Prostate gland (tissue), 2 donors: Measurements from ENCODE around the gene CCDC144A.
"Not testable (repeated sequence)": the region's sequence is repeated elsewhere in the genome, so short reads cannot be mapped to it uniquely, and the experiment has no call there.

Experiments
- POLR2A ChIP-seq: fragments of 450-650 bp; IDR thresholded peaks from one replicate; pipeline ENCODE4 v1.6.1; 2016; ENCODE audit warnings: antibody characterized with exemption, mild to moderate bottlenecking
- POLR2AphosphoS5 ChIP-seq: sonication (generic); formaldehyde crosslinking; IDR thresholded peaks from one replicate; pipeline ENCODE4 v1.6.1; 2017; ENCODE audit warnings: antibody characterized with exemption
- TF ChIP-seq, protein P1 (sequence below), 4 experiments: fragments of 200-600 bp in 2 of 4; fragments of 450-650 bp in 2 of 4; sonication (generic) in 2 of 4; IDR thresholded peaks; 1 replicate in 3 of 4; 2 replicates in 1 of 4; pipeline ENCODE4 v1.5.1; 2016 to 2019; ENCODE audit warnings: antibody characterized with exemption in 4 of 4, mild to moderate bottlenecking in 2 of 4, moderate library complexity in 2 of 4

DNA sequence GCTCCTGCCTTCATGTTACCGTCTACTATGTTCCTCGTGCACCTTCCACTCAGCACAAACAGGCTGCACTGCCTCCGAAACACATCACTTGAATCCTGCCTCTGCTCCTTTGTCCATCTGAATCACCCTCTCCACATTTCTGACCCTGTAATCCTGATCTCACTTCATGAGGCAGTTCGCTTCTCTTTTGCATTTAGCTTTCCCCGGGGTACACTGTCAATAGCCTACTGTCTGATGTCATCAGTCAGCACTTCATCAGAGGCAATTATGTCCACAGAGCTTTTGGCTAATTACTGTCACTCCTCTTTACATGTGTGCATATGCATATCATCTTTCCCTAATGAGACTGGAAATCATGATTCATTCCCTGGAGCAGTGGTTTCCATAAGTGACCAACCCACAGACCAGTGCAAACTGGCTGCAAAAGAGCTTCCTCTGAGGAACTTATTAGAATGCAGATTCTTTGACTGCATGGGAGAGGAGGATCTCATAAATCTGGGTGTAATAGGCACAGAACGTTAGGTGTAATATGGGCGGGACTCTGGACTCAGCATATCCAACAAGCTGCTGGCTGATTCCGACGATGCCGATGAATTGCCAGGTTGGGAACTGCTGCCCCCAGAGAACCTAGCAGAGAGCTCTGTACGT, 99.0 kb downstream of the CCDC144A start:
- TF ChIP-seq, protein P1, sequence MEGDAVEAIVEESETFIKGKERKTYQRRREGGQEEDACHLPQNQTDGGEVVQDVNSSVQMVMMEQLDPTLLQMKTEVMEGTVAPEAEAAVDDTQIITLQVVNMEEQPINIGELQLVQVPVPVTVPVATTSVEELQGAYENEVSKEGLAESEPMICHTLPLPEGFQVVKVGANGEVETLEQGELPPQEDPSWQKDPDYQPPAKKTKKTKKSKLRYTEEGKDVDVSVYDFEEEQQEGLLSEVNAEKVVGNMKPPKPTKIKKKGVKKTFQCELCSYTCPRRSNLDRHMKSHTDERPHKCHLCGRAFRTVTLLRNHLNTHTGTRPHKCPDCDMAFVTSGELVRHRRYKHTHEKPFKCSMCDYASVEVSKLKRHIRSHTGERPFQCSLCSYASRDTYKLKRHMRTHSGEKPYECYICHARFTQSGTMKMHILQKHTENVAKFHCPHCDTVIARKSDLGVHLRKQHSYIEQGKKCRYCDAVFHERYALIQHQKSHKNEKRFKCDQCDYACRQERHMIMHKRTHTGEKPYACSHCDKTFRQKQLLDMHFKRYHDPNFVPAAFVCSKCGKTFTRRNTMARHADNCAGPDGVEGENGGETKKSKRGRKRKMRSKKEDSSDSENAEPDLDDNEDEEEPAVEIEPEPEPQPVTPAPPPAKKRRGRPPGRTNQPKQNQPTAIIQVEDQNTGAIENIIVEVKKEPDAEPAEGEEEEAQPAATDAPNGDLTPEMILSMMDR (IDR thresholded peaks at IDR 0.05), result not testable (repeated sequence)
- TF ChIP-seq POLR2AphosphoS5, POLR2A: not testable (repeated sequence)
